ENCODE data around the gene CHST10. TPM values are rescaled to one million over a fixed set of nuclear protein-coding genes. Genes with fewer than 3 reads are reported as not detected.

Gene CHST10
- total and polyA plus RNA-seq, 2 donors (not counting 3 experiments of a cell fraction or from before 2014, with no cell fraction given), result 11.1 to 12.3 TPM

DNA sequence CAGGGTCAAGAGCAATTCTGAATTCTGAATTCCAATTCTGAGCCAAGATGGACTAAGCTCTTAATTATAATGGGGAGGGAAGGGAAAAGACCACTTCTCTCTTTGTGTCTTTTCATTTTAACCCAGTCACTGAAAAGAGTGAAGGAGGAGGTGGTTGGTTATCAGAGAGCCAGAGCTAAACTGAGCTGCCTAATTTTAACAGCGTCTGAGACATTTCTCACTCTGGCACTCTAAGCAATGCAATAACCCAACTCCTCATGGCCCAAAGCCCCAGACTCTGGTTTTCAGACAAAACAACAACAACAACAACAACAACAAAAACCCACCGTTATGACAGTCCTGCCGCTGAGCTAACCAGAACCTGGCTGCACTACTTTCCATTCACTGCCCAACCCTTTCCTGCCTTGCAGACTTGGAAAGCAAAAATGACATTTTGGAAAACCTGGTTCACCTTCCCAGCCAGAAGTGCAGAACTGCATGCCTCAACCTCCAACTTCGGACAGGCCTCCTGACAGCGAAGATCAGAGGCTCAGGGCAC, 1.0 kb downstream of the CHST10 start:
- intact Hi-C loops (cut with micrococcal nuclease) (no loop called here), dilution Hi-C loops (cut with MboI; ENCODE audit: extremely low pct_ligation_motif_present, low sequenced_read_pairs) (no loop called here)
- FAIRE-seq, result peak; percentile 55
- TF ChIP-seq JUN (IDR thresholded peaks at IDR 0.05; ENCODE audit: borderline replicate concordance, insufficient read depth, insufficient read length, low read depth) (no peak), CTCF (IDR thresholded peaks at IDR 0.05; ENCODE audit: extremely low read depth in 1 of 2, insufficient read depth in 1 of 2, low read depth in 1 of 2, low read length in 2 of 2) (no peak), MYC (IDR thresholded peaks at IDR 0.05; ENCODE audit: low read depth, low read length) (no peak), POLR2AphosphoS5 (IDR thresholded peaks at IDR 0.05; ENCODE audit: insufficient read depth, low read depth, low read length) (no peak), EZH2 (IDR thresholded peaks at IDR 0.05; ENCODE audit: borderline replicate concordance, low read depth, low read length, severe bottlenecking) (no peak), POLR2A (IDR thresholded peaks at IDR 0.05; ENCODE audit: low read depth, low read length) (no peak), MAX (IDR thresholded peaks at IDR 0.05; ENCODE audit: insufficient read depth, insufficient read length) (no peak), FOS (IDR thresholded peaks at IDR 0.05; ENCODE audit: borderline replicate concordance, insufficient read depth, low read length) (no peak), GATA2 (IDR thresholded peaks at IDR 0.05; ENCODE audit: insufficient read depth, insufficient read length, low read depth, low read length) (no peak)
- H3K9me3 ChIP-seq (replicated peaks; ENCODE audit: control insufficient read depth, insufficient read depth, low read length), result no peaks in the 10 kb centered on the region
- peaks cover 0 to 3% of the 10 kb centered on the region in 2 experiments for H3K36me3 ChIP-seq (ENCODE audit: control insufficient read depth in 2 of 2, extremely low read depth in 1 of 2, insufficient read depth in 2 of 2, low read length in 2 of 2)
- no peak overlapping the region for H3K27ac ChIP-seq (ENCODE audit: insufficient read depth, low read depth, low read length)
- H3K79me2 ChIP-seq (ENCODE audit: control insufficient read depth, insufficient read depth, low read length), result peaks cover 3% of the 10 kb centered on the region
- no peaks in the 10 kb centered on the region for H3K9me1 ChIP-seq (replicated peaks; ENCODE audit: control insufficient read depth, extremely low read depth, insufficient read depth, low read length)
- BruUV-seq (replicated peaks), result TSS peak; percentile 26
- peak overlapping the region; percentile 83 for H2AFZ ChIP-seq (ENCODE audit: low read depth, low read length)
- H3K4me2 ChIP-seq (ENCODE audit: insufficient read depth, low read length), result peak overlapping the region; percentile 71
- H3K4me1 ChIP-seq (ENCODE audit: control insufficient read depth, extremely low read depth, insufficient read depth, low read length), result peaks cover 5% of the 10 kb centered on the region
- no peak for DNase-seq (ENCODE audit: low read depth, low spot score)
- ChIA-PET POLR2A (interaction anchor here (1.0 kb wide), 1 partner anchor 147 kb away, joined by 3 read pairs; the partner anchor contains the start of gene PDCL3), CTCF (interaction anchor here (1.0 to 1.8 kb wide), 5 partner anchors 9 to 153 kb away, joined by 3 to 8 read pairs (median 4); partner anchors contain the start of gene PDCL3)
- peak overlapping the region; percentile 71 for H3K9ac ChIP-seq (replicated peaks; ENCODE audit: extremely low read depth, insufficient read depth, low read length)
- H4K20me1 ChIP-seq (replicated peaks; ENCODE audit: control insufficient read depth, extremely low read depth, insufficient read depth, low read length), result no peaks in the 10 kb centered on the region
- peak overlapping the region; percentile 62 to 87 (median 80) for H3K4me3 ChIP-seq (replicated peaks in 1 of 3; ENCODE audit: insufficient read depth in 1 of 3, low read depth in 1 of 3, low read length in 3 of 3)
- no peaks in the 10 kb centered on the region for H3K27me3 ChIP-seq (ENCODE audit: control insufficient read depth in 2 of 2, insufficient read depth in 2 of 2, low read length in 2 of 2)

Measured in endothelial cell of umbilical vein (primary cell).